K562 (cell line): ENCODE measurements around the gene AKNAD1.

ENCODE experiments used
- FOS ChIP-seq: IDR thresholded peaks from 3 replicates; pipeline ENCODE4 v1.6.1; 2011; ENCODE audit not compliant: insufficient read length; ENCODE audit errors: extremely low read depth
- TF ChIP-seq, protein P1 (sequence below), 2 experiments: fragments of 450-650 bp in 1 of 2; IDR thresholded peaks; 2 replicates each; pipeline ENCODE4 v1.6.1; 2011 to 2017; ENCODE audit warnings: low read depth in 2 of 2, antibody characterized with exemption in 1 of 2, borderline replicate concordance in 1 of 2, low read length in 1 of 2, mild to moderate bottlenecking in 1 of 2, mixed read lengths in 1 of 2; ENCODE audit not compliant: control insufficient read depth in 1 of 2

DNA sequence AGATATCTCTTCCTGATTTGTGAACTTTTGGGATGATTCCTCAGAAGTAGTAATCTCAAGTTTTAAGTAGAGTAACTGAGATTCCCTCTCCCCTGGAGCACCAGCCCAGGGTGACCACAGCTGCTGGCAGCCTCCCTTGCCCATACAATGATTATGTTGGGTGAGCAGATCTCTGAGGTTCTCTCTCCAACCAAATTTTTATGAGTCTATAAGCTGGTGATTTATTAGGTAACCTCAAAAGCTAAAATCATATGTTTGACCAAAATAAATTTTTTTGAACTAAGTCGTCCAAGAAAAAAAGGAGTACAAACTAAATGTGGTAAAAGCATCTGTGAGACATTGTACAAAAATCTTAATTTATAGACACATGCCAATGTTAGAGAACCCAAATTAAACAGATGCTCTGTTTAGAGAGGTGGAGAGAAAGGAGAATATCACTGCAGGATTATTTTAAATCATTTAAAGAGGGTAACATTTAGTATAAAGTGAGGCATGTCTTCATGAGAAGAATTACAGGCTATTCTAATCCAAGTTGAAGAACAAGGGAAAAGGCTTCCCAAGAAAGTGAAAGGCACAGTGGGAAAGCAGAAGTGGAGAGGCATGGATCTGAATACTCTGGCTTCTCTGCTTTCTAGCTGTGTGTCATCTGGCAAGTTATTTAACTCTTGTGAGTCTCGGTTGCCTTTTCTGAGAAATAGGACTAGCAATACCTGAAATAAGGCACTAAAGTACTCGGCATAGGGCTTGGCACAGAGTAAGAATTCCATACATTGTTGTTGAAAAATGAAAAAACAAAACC is 2.5 kb downstream of the AKNAD1 start:
- TF ChIP-seq, protein P1, sequence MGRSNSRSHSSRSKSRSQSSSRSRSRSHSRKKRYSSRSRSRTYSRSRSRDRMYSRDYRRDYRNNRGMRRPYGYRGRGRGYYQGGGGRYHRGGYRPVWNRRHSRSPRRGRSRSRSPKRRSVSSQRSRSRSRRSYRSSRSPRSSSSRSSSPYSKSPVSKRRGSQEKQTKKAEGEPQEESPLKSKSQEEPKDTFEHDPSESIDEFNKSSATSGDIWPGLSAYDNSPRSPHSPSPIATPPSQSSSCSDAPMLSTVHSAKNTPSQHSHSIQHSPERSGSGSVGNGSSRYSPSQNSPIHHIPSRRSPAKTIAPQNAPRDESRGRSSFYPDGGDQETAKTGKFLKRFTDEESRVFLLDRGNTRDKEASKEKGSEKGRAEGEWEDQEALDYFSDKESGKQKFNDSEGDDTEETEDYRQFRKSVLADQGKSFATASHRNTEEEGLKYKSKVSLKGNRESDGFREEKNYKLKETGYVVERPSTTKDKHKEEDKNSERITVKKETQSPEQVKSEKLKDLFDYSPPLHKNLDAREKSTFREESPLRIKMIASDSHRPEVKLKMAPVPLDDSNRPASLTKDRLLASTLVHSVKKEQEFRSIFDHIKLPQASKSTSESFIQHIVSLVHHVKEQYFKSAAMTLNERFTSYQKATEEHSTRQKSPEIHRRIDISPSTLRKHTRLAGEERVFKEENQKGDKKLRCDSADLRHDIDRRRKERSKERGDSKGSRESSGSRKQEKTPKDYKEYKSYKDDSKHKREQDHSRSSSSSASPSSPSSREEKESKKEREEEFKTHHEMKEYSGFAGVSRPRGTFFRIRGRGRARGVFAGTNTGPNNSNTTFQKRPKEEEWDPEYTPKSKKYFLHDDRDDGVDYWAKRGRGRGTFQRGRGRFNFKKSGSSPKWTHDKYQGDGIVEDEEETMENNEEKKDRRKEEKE (IDR thresholded peaks at IDR 0.05; ENCODE audit: borderline replicate concordance in 1 of 2, control insufficient read depth in 1 of 2, low read depth in 2 of 2, low read length in 1 of 2): no peak
- TF ChIP-seq FOS: no peak
